Peyer's patch (tissue), 4 donors: ENCODE measurements around the gene SIDT2. TPM values are rescaled to one million over a fixed set of nuclear protein-coding genes. Genes with fewer than 3 reads are reported as not detected.

Experiments
- DNase-seq, 3 donors: peaks; one replicate each; pipeline ENCODE4 v3.0.0-alpha.2; 2017 to 2019
- H3K27ac ChIP-seq, 4 donors: fragments of 200-600 bp; sonication (generic); one replicate each; pipeline ENCODE4 v1.5.1; 2016 to 2019
- H3K27me3 ChIP-seq, 2 donors: fragments of 200-600 bp; sonication (generic); one replicate each; pipeline ENCODE4 v1.5.1; 2019
- H3K36me3 ChIP-seq, 3 donors: fragments of 200-600 bp; sonication (generic); one replicate each; pipeline ENCODE4 v1.5.1; 2016 to 2019
- H3K4me1 ChIP-seq, 4 donors: fragments of 200-600 bp; sonication (generic); one replicate each; pipeline ENCODE4 v1.5.1; 2016 to 2019
- H3K4me3 ChIP-seq, 4 donors: fragments of 200-600 bp; sonication (generic); 1 replicate in 3 of 4; 2 replicates in 1 of 4; pipeline ENCODE4 v1.5.1; 2016 to 2019; ENCODE audit warnings: mild to moderate bottlenecking in 1 of 4
- H3K9me3 ChIP-seq, 4 donors: fragments of 200-600 bp; sonication (generic); one replicate each; pipeline ENCODE4 v1.5.1; 2016 to 2019; ENCODE audit warnings: mild to moderate bottlenecking in 1 of 4
- CTCF ChIP-seq, 6 experiments: fragments of 450-650 bp in 4 of 6; fragments of 200-600 bp in 2 of 6; sonication (generic) in 1 of 6; IDR thresholded peaks; one replicate each; pipeline ENCODE4 v1.5.1; 2017 to 2019; ENCODE audit warnings: antibody characterized with exemption in 6 of 6, mild to moderate bottlenecking in 3 of 6, moderate library complexity in 1 of 6
- POLR2A ChIP-seq, 2 donors: fragments of 450-650 bp; IDR thresholded peaks; one replicate each; pipeline ENCODE4 v1.5.1; 2017; ENCODE audit warnings: antibody characterized with exemption in 2 of 2, mild to moderate bottlenecking in 2 of 2, moderate library complexity in 2 of 2
- total RNA-seq, 4 donors: library from RNA; depleted of rRNA; stranded (reverse); fragments of >200 nt; gene quantifications; one replicate each; pipeline ENCODE4 v1.1.0, GENCODE V29; 2016

Gene SIDT2
- total RNA-seq, 4 donors from 2014 or later: 69.3 to 201 (median 162) TPM

- no peak for DNase-seq
- peak overlapping the region in 1 of 4 donors; percentile 97 for H3K4me3 ChIP-seq
- H3K27me3 ChIP-seq: no peaks in the 10 kb centered on the region
- H3K27ac ChIP-seq: peak overlapping the region in 2 of 4 donors; percentile 96 to 97
- TF ChIP-seq POLR2A (IDR thresholded peaks at IDR 0.05) (no peak), CTCF (IDR thresholded peaks at IDR 0.05) (no peak)
- no peaks in the 10 kb centered on the region for H3K9me3 ChIP-seq
- H3K4me1 ChIP-seq: peaks cover 0 to 39% (median 11%) of the 10 kb centered on the region in 4 donors
- peaks cover 0 to 43% (median 0%) of the 10 kb centered on the region in 3 donors for H3K36me3 ChIP-seq
Observed at GRCh38 chr11:117229931-117230285, 51.4 kb downstream of the SIDT2 start.

- H3K9me3 ChIP-seq: no peaks in the 10 kb centered on the region
- H3K36me3 ChIP-seq: peaks cover 0 to 41% (median 0%) of the 10 kb centered on the region in 3 donors
- DNase-seq: no peak
- TF ChIP-seq POLR2A (IDR thresholded peaks at IDR 0.05) (no peak), CTCF (IDR thresholded peaks at IDR 0.05) (no peak)
- no peaks in the 10 kb centered on the region for H3K27me3 ChIP-seq
- H3K27ac ChIP-seq: peak overlapping the region; percentile 95 to 99 (median 96)
- peaks cover 0 to 34% (median 11%) of the 10 kb centered on the region in 4 donors for H3K4me1 ChIP-seq
- peak overlapping the region; percentile 81 to 98 (median 94) for H3K4me3 ChIP-seq
Observed at GRCh38 chr11:117230286-117230961, 51.9 kb downstream of the SIDT2 start.

- H3K4me3 ChIP-seq: peak overlapping the region; percentile 81 to 98 (median 94)
- DNase-seq: peak in 1 of 3 donors; percentile 66
- H3K9me3 ChIP-seq: no peaks in the 10 kb centered on the region
- no peak for TF ChIP-seq POLR2A (IDR thresholded peaks at IDR 0.05)
- no peak for TF ChIP-seq CTCF (IDR thresholded peaks at IDR 0.05)
- peak overlapping the region; percentile 95 to 99 (median 96) for H3K27ac ChIP-seq
- peaks cover 0 to 38% (median 0%) of the 10 kb centered on the region in 3 donors for H3K36me3 ChIP-seq
- peaks cover 0 to 26% (median 11%) of the 10 kb centered on the region in 4 donors for H3K4me1 ChIP-seq
- H3K27me3 ChIP-seq: no peaks in the 10 kb centered on the region
Observed at GRCh38 chr11:117230999-117231841, 52.7 kb downstream of the SIDT2 start.

GRCh38 chr11:117231842-117232091 is 53.2 kb downstream of the SIDT2 start, which contains the start of gene PCSK7:
Gene PCSK7 (minus strand): TSS chr11:117232073. CDS start chr11:117229844, 2,229 bp downstream.
- peaks cover 0 to 24% (median 11%) of the 10 kb centered on the region in 4 donors for H3K4me1 ChIP-seq
- no peaks in the 10 kb centered on the region for H3K27me3 ChIP-seq
- no peak for TF ChIP-seq POLR2A (IDR thresholded peaks at IDR 0.05)
- no peak for TF ChIP-seq CTCF (IDR thresholded peaks at IDR 0.05)
- no peaks in the 10 kb centered on the region for H3K9me3 ChIP-seq
- peaks cover 0 to 35% (median 0%) of the 10 kb centered on the region in 3 donors for H3K36me3 ChIP-seq
- peak within 1 kb of the TSS; percentile 81 to 98 (median 94) for H3K4me3 ChIP-seq
- DNase-seq: peak in 2 of 3 donors; percentile 83 to 90
- H3K27ac ChIP-seq: peak within 1 kb of the TSS; percentile 95 to 99 (median 96)

GRCh38 chr11:117232092-117232878 is 53.7 kb downstream of the SIDT2 start, which contains the start of gene RNF214:
Gene RNF214 (plus strand): TSS chr11:117232671. CDS start chr11:117234273, 1,602 bp downstream.
- Histone ChIP-seq H3K4me1 (peaks cover 0 to 24% (median 11%) of the 10 kb centered on the region in 4 donors), H3K36me3 (peaks cover 0 to 30% (median 0%) of the 10 kb centered on the region in 3 donors), H3K27me3 (no peaks in the 10 kb centered on the region), H3K4me3 (peak within 1 kb of the TSS; percentile 81 to 98 (median 94)), H3K9me3 (no peaks in the 10 kb centered on the region), H3K27ac (peak within 1 kb of the TSS; percentile 95 to 99 (median 96))
- DNase-seq: peak; percentile 72 to 89 (median 88)
- TF ChIP-seq CTCF (IDR thresholded peaks at IDR 0.05): peak; percentile 82 to 99 (median 98)
- TF ChIP-seq POLR2A (IDR thresholded peaks at IDR 0.05): peak; percentile 72 to 73
